H1 (cell line): Measurements from ENCODE around the gene RCAN2. TPM values are rescaled to one million over a fixed set of nuclear protein-coding genes. Genes with fewer than 3 reads are reported as not detected.

ENCODE experiments used
- NANOG ChIP-seq: IDR thresholded peaks from 2 replicates; pipeline ENCODE4 v1.6.1; 2011; ENCODE audit warnings: low read length, low read depth, mild to moderate bottlenecking, inconsistent platforms; ENCODE audit not compliant: insufficient read depth, poor library complexity, severe bottlenecking
- NRF1 ChIP-seq: IDR thresholded peaks from 2 replicates; pipeline ENCODE4 v1.6.1; 2011; ENCODE audit warnings: mild to moderate bottlenecking, low read depth, low read length, improper control_type of control experiment
- SAP30 ChIP-seq: fragments of 300-600 bp; sonication (generic); IDR thresholded peaks from 2 replicates; pipeline ENCODE4 v1.7.1; 2012; ENCODE audit warnings: low read length, moderate library complexity, mild to moderate bottlenecking, inconsistent platforms; ENCODE audit not compliant: insufficient read depth, insufficient replicate concordance
- polyA plus RNA-seq, 7 experiments: library from polyadenylated mRNA; depleted of rRNA in 3 of 7; stranded (reverse) in 5 of 7; unstranded in 2 of 7; fragments of >200 nt in 5 of 7; fragments of 200-250 nt in 2 of 7; gene quantifications; 1 replicate in 5 of 7; 2 replicates in 1 of 7; 4 replicates in 1 of 7; pipeline versions ENCODE4 v1.2.1 to v1.2.3, GENCODE V29; 2011 to 2013; ENCODE audit warnings: missing spikeins in 2 of 7, mixed read lengths in 2 of 7
- total RNA-seq: library from RNA; stranded (reverse); fragmentation: NEBNext Ultra II Directional; extraction: Animal tissue kit (Norgen Biotek cat#: 25700); gene quantifications from 2 replicates; pipeline ENCODE4 v1.2.1, GENCODE V29; 2021

The RCAN2 gene
- total and polyA plus RNA-seq, 2 of the 8 experiments (the other 6 are each of a cell fraction or from before 2014, with no cell fraction given) = 5.0 to 8.5 TPM

- TF ChIP-seq SAP30 (no peak), NRF1 (no peak), NANOG (no peak)
- TF ChIP-seq, all 59 proteins: peak for 0
Measured at GRCh38 chr6:46262928-46263706, 228.1 kb downstream of the RCAN2 start (continued).
